HepG2 (cell line): ENCODE data around the gene CALD1. TPM values are rescaled to one million over a fixed set of nuclear protein-coding genes. Genes with fewer than 3 reads are reported as not detected.

Experiments
- ATAC-seq: fragments of 200-7000 bp; cut with Tn5 transposase; 3 replicates; pipeline ENCODE4 v1.9.1; 2020; ENCODE audit warnings: mild to moderate bottlenecking, moderate library complexity
- BruUV-seq: library from RNA; stranded (reverse); fragments of 400-500 nt; replicated peaks from 2 replicates; lab custom pipeline; 2021; lab: Mats Ljungman, UMichigan
- CTCF ChIA-PET: fragments of 300-600 bp; formaldehyde crosslinking; extraction: SDS; loops from one replicate; lab custom pipeline; 2021; ENCODE audit warnings: low total read pairs, inconsistent platforms, low intra/inter-chr PET ratio; lab: Yijun Ruan, JAX
- POLR2A ChIA-PET: fragments of 350-600 bp; sonication (Branson Sonifier 250); formaldehyde crosslinking; loops from one replicate; lab custom pipeline; 2020; ENCODE audit warnings: antibody characterized with exemption, inconsistent platforms; lab: Yijun Ruan, JAX
- DNase-seq: peaks from one replicate; pipeline ENCODE4 v3.0.0-alpha.2; 2015; ENCODE audit warnings: low spot score
- FAIRE-seq: peaks from 3 replicates; lab custom pipeline; 2011; peaks lifted over from hg19 to GRCh38; lab: Jason Lieb, UNC
- H2AFZ ChIP-seq: one replicate; pipeline ENCODE4 v1.6.1; 2011; ENCODE audit warnings: low read length, inconsistent platforms
- H3K27ac ChIP-seq: fragments of 300-600 bp; 3 replicates; pipeline ENCODE4 v1.8.0; 2011; ENCODE audit warnings: mixed run types, mild to moderate bottlenecking, mixed read lengths, low read length, inconsistent platforms; ENCODE audit not compliant: insufficient read depth; ENCODE audit errors: extremely low read length
- H3K27me3 ChIP-seq, 2 experiments: fragments of 200-600 bp in 1 of 2; 2 replicates in 1 of 2; 3 replicates in 1 of 2; pipeline versions ENCODE4 v1.6.0 to v1.8.0; 2011; ENCODE audit warnings: low read length in 2 of 2, mild to moderate bottlenecking in 2 of 2, moderate library complexity in 2 of 2, inconsistent platforms in 1 of 2; ENCODE audit not compliant: insufficient read depth in 2 of 2, control insufficient read depth in 1 of 2
- H3K36me3 ChIP-seq, 2 experiments: fragments of 200-600 bp in 1 of 2; replicated peaks in 1 of 2; 2 replicates in 1 of 2; 3 replicates in 1 of 2; pipeline versions ENCODE4 v1.5.1 to v1.8.0; 2011; ENCODE audit warnings: low read length in 2 of 2, inconsistent platforms in 1 of 2; ENCODE audit not compliant: insufficient read depth in 2 of 2, control insufficient read depth in 1 of 2
- H3K4me1 ChIP-seq: 2 replicates; pipeline ENCODE4 v1.5.1; 2012; ENCODE audit warnings: low read length, inconsistent platforms; ENCODE audit not compliant: insufficient read depth
- H3K4me2 ChIP-seq: 2 replicates; pipeline ENCODE4 v1.6.0; 2011; ENCODE audit warnings: low read depth, low read length, inconsistent platforms
- H3K4me3 ChIP-seq, 3 experiments: fragments of 200-600 bp in 1 of 3; sonication (generic), shearing (Covaris generic) in 1 of 3; replicated peaks in 1 of 3; 2 replicates each; pipeline ENCODE4 v1.5.1; 2011 to 2016; ENCODE audit warnings: low read length in 3 of 3, inconsistent platforms in 2 of 3, low read depth in 2 of 3, mild to moderate bottlenecking in 2 of 3, control low read depth in 1 of 3, mixed read lengths in 1 of 3; ENCODE audit not compliant: insufficient read depth in 1 of 3
- H3K79me2 ChIP-seq: one replicate; pipeline ENCODE4 v1.6.1; 2011; ENCODE audit warnings: low read length, inconsistent platforms; ENCODE audit not compliant: insufficient read depth
- H3K9ac ChIP-seq: 2 replicates; pipeline ENCODE4 v1.6.0; 2011; ENCODE audit warnings: mild to moderate bottlenecking, low read depth, low read length, inconsistent platforms; ENCODE audit not compliant: insufficient read depth
- H3K9me3 ChIP-seq: 2 replicates; pipeline ENCODE4 v1.5.1; 2012; ENCODE audit warnings: mild to moderate bottlenecking, low read length
- H4K20me1 ChIP-seq: 2 replicates; pipeline ENCODE4 v1.6.0; 2011; ENCODE audit warnings: inconsistent platforms, mild to moderate bottlenecking, low read length, moderate library complexity; ENCODE audit not compliant: insufficient read depth
- CC2D1A ChIP-seq: sonication (generic); formaldehyde crosslinking; IDR thresholded peaks from 2 replicates; pipeline ENCODE4 v1.8.1; 2023; ENCODE audit warnings: mild to moderate bottlenecking, missing genetic modification reagents
- GATAD1 ChIP-seq: IDR thresholded peaks from 2 replicates; pipeline ENCODE4 v1.6.1; 2016; ENCODE audit warnings: missing genetic modification reagents, missing compliant biosample characterization
- SNAPC2 ChIP-seq: sonication (generic); formaldehyde crosslinking; IDR thresholded peaks from 2 replicates; pipeline ENCODE4 v1.8.1; 2022; ENCODE audit warnings: mild to moderate bottlenecking, missing genetic modification reagents
- SRSF1 ChIP-seq: fragments of 200-400 bp; formaldehyde crosslinking; optimal IDR thresholded peaks from 2 replicates; pipeline ENCODE3; 2017; ENCODE audit warnings: mild to moderate bottlenecking, low read depth, low read length, moderate library complexity
- TAF15 ChIP-seq: fragments of 200-400 bp; formaldehyde crosslinking; IDR thresholded peaks from one replicate; pipeline ENCODE4 v1.6.1; 2018; ENCODE audit warnings: mild to moderate bottlenecking, low read depth, low read length; ENCODE audit not compliant: poor library complexity, severe bottlenecking
- THYN1 ChIP-seq: sonication (generic); formaldehyde crosslinking; IDR thresholded peaks from 2 replicates; pipeline ENCODE4 v1.8.1; 2023; ENCODE audit warnings: low read depth, mild to moderate bottlenecking, moderate library complexity, missing genetic modification reagents, borderline replicate concordance
- ZNF605 ChIP-seq: sonication (generic); formaldehyde crosslinking; IDR thresholded peaks from 2 replicates; pipeline ENCODE4 v1.8.0; 2022; ENCODE audit warnings: mild to moderate bottlenecking, missing genetic modification reagents
- ZNF746 ChIP-seq: sonication (generic); formaldehyde crosslinking; IDR thresholded peaks from 2 replicates; pipeline ENCODE4 v1.8.0; 2022; ENCODE audit warnings: mild to moderate bottlenecking, missing genetic modification reagents
- WGBS: methylation state at CpG from one replicate; pipeline ENCODE4 v1.1.6; 2017; ENCODE audit warnings: low lambda C conversion rate; 5-methylcytosine and 5-hydroxymethylcytosine counted together
- in situ Hi-C: cut with HindIII; loops from 2 replicates; pipeline ENCODE4 v1.10.0; 2017; ENCODE audit warnings: low pct_unique_long_range_greater_than_20kb; ENCODE audit not compliant: extremely low pct_ligation_motif_present
- intact Hi-C: fragments of 100-400 bp; cut with micrococcal nuclease; formaldehyde crosslinking; loops from one replicate; pipeline ENCODE4 v1.10.0; 2022; ENCODE audit not compliant: unreplicated experiment
- polyA plus RNA-seq, 8 experiments: library from polyadenylated mRNA; depleted of rRNA in 3 of 8; stranded (reverse) in 7 of 8; unstranded in 1 of 8; fragments of >200 nt; fragmentation: Illumina TruSeq in 4 of 8; extraction: Trizol in 4 of 8; gene quantifications; 2 replicates each; pipeline versions ENCODE4 v1.2.1 to v1.2.3, GENCODE V29; 2011 to 2016; ENCODE audit warnings: low read depth in 4 of 8, missing spikeins in 1 of 8, mixed read lengths in 1 of 8; ENCODE audit not compliant: insufficient read depth in 1 of 8
- total RNA-seq, 5 experiments: library from RNA; depleted of rRNA; stranded (reverse); fragments of >200 nt; fragmentation: Illumina TruSeq; extraction: Trizol; gene quantifications; 2 replicates each; pipeline ENCODE4 v1.2.3, GENCODE V29; 2016; ENCODE audit warnings: low read depth in 1 of 5
- TF ChIP-seq, protein P1 (sequence below): sonication (generic); formaldehyde crosslinking; IDR thresholded peaks from 2 replicates; pipeline ENCODE4 v1.4.0; 2020; ENCODE audit warnings: mild to moderate bottlenecking, missing genetic modification reagents
- TF ChIP-seq, protein P2 (sequence below): sonication (generic); formaldehyde crosslinking; IDR thresholded peaks from 2 replicates; pipeline ENCODE4 v1.5.0; 2020; ENCODE audit warnings: missing genetic modification reagents, mild to moderate bottlenecking, borderline replicate concordance
- TF ChIP-seq, protein P3 (sequence below): sonication (generic); formaldehyde crosslinking; IDR thresholded peaks from 2 replicates; pipeline ENCODE4 v1.4.0; 2020; ENCODE audit warnings: missing genetic modification reagents
- TF ChIP-seq, protein P4 (sequence below): sonication (generic); formaldehyde crosslinking; conservative IDR thresholded peaks from 2 replicates; pipeline ENCODE4 v1.4.0; 2020; ENCODE audit warnings: missing genetic modification reagents

Gene CALD1
- total and polyA plus RNA-seq, 2 of the 13 experiments (the other 11 are each of a cell fraction or from before 2014, with no cell fraction given), result 53.0 to 112 TPM

DNA sequence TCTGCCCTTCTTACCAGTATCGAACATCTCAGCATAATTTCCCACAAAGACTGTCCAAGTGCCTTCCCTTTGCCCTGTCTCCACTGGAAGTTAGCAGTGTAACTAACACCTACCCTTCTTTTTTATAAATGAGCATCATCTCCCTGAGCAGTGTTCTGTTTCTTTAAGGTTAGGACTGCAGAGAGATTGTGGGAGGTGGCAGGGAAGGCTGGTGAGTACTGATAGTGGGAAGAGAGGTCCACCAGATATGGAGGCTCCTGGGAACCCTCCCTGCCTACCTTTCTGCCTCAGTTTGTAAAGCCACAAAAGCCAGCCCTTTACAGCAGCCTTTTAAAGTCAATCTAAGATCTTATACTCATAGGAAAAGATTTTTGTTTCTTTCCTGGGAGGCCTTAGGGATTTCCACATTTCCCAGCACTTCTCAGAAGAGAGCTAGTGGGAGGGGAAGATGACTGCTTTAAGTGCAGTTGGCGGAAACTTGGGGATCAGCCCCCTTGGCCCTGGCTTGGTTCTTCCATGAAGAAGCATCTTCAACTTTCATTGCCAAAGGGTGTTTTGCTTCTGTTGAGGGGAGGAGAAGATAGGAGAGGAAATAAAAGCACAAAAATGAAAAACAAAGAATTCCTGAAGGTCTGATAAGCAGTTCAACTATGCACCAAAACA lies 36.6 kb upstream of the CALD1 start (continued):
- TF ChIP-seq, protein P1, sequence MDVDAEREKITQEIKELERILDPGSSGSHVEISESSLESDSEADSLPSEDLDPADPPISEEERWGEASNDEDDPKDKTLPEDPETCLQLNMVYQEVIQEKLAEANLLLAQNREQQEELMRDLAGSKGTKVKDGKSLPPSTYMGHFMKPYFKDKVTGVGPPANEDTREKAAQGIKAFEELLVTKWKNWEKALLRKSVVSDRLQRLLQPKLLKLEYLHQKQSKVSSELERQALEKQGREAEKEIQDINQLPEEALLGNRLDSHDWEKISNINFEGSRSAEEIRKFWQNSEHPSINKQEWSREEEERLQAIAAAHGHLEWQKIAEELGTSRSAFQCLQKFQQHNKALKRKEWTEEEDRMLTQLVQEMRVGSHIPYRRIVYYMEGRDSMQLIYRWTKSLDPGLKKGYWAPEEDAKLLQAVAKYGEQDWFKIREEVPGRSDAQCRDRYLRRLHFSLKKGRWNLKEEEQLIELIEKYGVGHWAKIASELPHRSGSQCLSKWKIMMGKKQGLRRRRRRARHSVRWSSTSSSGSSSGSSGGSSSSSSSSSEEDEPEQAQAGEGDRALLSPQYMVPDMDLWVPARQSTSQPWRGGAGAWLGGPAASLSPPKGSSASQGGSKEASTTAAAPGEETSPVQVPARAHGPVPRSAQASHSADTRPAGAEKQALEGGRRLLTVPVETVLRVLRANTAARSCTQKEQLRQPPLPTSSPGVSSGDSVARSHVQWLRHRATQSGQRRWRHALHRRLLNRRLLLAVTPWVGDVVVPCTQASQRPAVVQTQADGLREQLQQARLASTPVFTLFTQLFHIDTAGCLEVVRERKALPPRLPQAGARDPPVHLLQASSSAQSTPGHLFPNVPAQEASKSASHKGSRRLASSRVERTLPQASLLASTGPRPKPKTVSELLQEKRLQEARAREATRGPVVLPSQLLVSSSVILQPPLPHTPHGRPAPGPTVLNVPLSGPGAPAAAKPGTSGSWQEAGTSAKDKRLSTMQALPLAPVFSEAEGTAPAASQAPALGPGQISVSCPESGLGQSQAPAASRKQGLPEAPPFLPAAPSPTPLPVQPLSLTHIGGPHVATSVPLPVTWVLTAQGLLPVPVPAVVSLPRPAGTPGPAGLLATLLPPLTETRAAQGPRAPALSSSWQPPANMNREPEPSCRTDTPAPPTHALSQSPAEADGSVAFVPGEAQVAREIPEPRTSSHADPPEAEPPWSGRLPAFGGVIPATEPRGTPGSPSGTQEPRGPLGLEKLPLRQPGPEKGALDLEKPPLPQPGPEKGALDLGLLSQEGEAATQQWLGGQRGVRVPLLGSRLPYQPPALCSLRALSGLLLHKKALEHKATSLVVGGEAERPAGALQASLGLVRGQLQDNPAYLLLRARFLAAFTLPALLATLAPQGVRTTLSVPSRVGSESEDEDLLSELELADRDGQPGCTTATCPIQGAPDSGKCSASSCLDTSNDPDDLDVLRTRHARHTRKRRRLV, result no peak
- no peak for TF ChIP-seq GATAD1 (CRISPR knock-in tag)
- no peak for TF ChIP-seq ZNF605
- TF ChIP-seq TAF15, result no peak

DNA sequence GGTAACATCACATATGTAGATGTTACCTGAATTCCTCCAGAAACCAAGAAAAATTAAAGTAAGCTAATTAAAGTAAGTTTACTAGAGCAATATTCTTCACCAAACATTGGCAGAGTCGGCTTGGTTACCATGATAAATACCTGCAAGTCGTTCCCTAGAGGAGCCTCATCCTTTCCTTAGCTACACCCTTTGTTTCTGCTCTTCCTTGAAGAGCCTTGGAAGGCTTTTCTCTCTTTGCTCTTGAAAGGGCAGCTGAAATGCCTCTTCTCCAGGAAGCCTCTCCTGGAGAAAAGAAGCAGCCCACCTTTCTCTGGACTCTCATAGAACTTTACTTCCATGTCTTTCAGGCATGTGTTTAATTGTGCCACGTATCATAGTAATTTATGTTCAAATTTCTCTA lies 34.9 kb upstream of the CALD1 start:
- no peak for DNase-seq
- no TSS peak for BruUV-seq
- H3K4me1 ChIP-seq, result no peaks in the 10 kb centered on the region
- H3K4me3 ChIP-seq, result no peak overlapping the region
- H3K9me3 ChIP-seq, result no peaks in the 10 kb centered on the region
- 1% methylated on average over 3 of the region's 3 CpGs for WGBS
- POLR2A ChIA-PET, result no interaction called here
- no peak for ATAC-seq
- no peaks in the 10 kb centered on the region for H3K36me3 ChIP-seq
- CTCF ChIA-PET, result no interaction called here
- no peak overlapping the region for H2AFZ ChIP-seq
- no peaks in the 10 kb centered on the region for H3K27me3 ChIP-seq
- H3K9ac ChIP-seq, result no peak overlapping the region
- intact Hi-C loops, result loop anchor here (10.0 kb wide), 1 partner anchor 50 kb away; no protein-coding TSS in a partner anchor
- no peaks in the 10 kb centered on the region for H4K20me1 ChIP-seq
- in situ Hi-C loops, result no loop called here
- FAIRE-seq, result no peak
- no peak overlapping the region for H3K4me2 ChIP-seq
- H3K27ac ChIP-seq, result no peak overlapping the region
- no peaks in the 10 kb centered on the region for H3K79me2 ChIP-seq
- TF ChIP-seq, protein P2, sequence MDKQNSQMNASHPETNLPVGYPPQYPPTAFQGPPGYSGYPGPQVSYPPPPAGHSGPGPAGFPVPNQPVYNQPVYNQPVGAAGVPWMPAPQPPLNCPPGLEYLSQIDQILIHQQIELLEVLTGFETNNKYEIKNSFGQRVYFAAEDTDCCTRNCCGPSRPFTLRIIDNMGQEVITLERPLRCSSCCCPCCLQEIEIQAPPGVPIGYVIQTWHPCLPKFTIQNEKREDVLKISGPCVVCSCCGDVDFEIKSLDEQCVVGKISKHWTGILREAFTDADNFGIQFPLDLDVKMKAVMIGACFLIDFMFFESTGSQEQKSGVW (CRISPR knock-in tag), result no peak
- TF ChIP-seq, protein P3, sequence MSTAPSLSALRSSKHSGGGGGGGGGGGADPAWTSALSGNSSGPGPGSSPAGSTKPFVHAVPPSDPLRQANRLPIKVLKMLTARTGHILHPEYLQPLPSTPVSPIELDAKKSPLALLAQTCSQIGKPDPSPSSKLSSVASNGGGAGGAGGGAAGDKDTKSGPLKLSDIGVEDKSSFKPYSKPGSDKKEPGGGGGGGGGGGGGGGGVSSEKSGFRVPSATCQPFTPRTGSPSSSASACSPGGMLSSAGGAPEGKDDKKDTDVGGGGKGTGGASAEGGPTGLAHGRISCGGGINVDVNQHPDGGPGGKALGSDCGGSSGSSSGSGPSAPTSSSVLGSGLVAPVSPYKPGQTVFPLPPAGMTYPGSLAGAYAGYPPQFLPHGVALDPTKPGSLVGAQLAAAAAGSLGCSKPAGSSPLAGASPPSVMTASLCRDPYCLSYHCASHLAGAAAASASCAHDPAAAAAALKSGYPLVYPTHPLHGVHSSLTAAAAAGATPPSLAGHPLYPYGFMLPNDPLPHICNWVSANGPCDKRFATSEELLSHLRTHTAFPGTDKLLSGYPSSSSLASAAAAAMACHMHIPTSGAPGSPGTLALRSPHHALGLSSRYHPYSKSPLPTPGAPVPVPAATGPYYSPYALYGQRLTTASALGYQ (CRISPR knock-in tag), result no peak
- TF ChIP-seq THYN1 (CRISPR knock-in tag) (no peak), CC2D1A (no peak), ZNF746 (CRISPR knock-in tag) (no peak), SNAPC2 (CRISPR knock-in tag) (no peak), SRSF1 (no peak)
- TF ChIP-seq, protein P4, sequence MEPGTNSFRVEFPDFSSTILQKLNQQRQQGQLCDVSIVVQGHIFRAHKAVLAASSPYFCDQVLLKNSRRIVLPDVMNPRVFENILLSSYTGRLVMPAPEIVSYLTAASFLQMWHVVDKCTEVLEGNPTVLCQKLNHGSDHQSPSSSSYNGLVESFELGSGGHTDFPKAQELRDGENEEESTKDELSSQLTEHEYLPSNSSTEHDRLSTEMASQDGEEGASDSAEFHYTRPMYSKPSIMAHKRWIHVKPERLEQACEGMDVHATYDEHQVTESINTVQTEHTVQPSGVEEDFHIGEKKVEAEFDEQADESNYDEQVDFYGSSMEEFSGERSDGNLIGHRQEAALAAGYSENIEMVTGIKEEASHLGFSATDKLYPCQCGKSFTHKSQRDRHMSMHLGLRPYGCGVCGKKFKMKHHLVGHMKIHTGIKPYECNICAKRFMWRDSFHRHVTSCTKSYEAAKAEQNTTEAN, result no peak
